Natural killer cell (primary cell): Measurements from ENCODE around the gene TPP2. TPM values are rescaled to one million over a fixed set of nuclear protein-coding genes. Genes with fewer than 3 reads are reported as not detected.

Source experiments
- ATAC-seq, 3 donors: fragments of 150-1000 bp in 2 of 3; fragments of 200-7000 bp in 1 of 3; cut with Tn5 transposase; 1 replicate in 1 of 3; 2 replicates in 2 of 3; pipeline ENCODE4 v1.10.0; 2021; ENCODE audit warnings: mild to moderate bottlenecking in 2 of 3, moderate library complexity in 2 of 3
- DNase-seq, 2 donors: peaks; one replicate each; pipeline versions ENCODE4 v3.0.0 to v3.0.0-alpha.2; 2013 to 2021; ENCODE audit warnings: mixed read lengths in 1 of 2
- H3K27ac ChIP-seq: one replicate; pipeline ENCODE4 v1.5.1; 2013; ENCODE audit warnings: mild to moderate bottlenecking, low read length
- H3K27me3 ChIP-seq: one replicate; pipeline ENCODE4 v1.6.1; 2013; ENCODE audit warnings: low read length; ENCODE audit not compliant: control insufficient read depth, insufficient read depth
- H3K36me3 ChIP-seq: one replicate; pipeline ENCODE4 v1.6.1; 2013; ENCODE audit warnings: low read length; ENCODE audit not compliant: control insufficient read depth, insufficient read depth
- H3K4me1 ChIP-seq: one replicate; pipeline ENCODE4 v1.6.1; 2013; ENCODE audit warnings: low read length; ENCODE audit not compliant: control insufficient read depth, insufficient read depth
- H3K4me3 ChIP-seq: one replicate; pipeline ENCODE4 v1.5.1; 2013; ENCODE audit warnings: low read length
- H3K9me3 ChIP-seq: one replicate; pipeline ENCODE4 v1.6.1; 2013; ENCODE audit warnings: low read length; ENCODE audit not compliant: control insufficient read depth, insufficient read depth
- H3K27ac Mint-ChIP-seq, 2 donors: one replicate each; pipeline ENCODE4 v1.8.0; 2022; ENCODE audit warnings: mild to moderate bottlenecking in 2 of 2, mixed read lengths in 2 of 2, moderate library complexity in 1 of 2
- H3K27me3 Mint-ChIP-seq, 2 donors: one replicate each; pipeline ENCODE4 v1.8.0; 2022; ENCODE audit warnings: low read depth in 2 of 2, mixed read lengths in 2 of 2
- H3K36me3 Mint-ChIP-seq: one replicate; pipeline ENCODE4 v1.8.0; 2022; ENCODE audit warnings: mixed read lengths
- H3K4me1 Mint-ChIP-seq, 2 donors: one replicate each; pipeline ENCODE4 v1.8.0; 2022; ENCODE audit warnings: mixed read lengths in 2 of 2
- H3K4me3 Mint-ChIP-seq: one replicate; pipeline ENCODE4 v1.8.0; 2022; ENCODE audit warnings: mild to moderate bottlenecking, moderate library complexity, mixed read lengths
- H3K9me3 Mint-ChIP-seq, 2 donors: one replicate each; pipeline ENCODE4 v1.8.0; 2022; ENCODE audit warnings: mixed read lengths in 2 of 2
- WGBS: methylation state at CpG from one replicate; pipeline ENCODE4 v1.1.7; 2013; ENCODE audit warnings: missing lambda C conversion rate; ENCODE audit not compliant: insufficient coverage; 5-methylcytosine and 5-hydroxymethylcytosine counted together
- intact Hi-C: fragments of 100-400 bp; cut with micrococcal nuclease; formaldehyde crosslinking; loops from one replicate; pipeline ENCODE4 v1.14.2; 2022
- total RNA-seq, 4 donors: library from RNA; stranded (reverse); fragments of 120-200 nt in 1 of 4; gene quantifications; one replicate each; pipeline versions ENCODE4 v1.2.3 to v1.2.4, GENCODE V29; 2013 to 2022
- TF ChIP-seq, protein P1 (sequence below): fragments of 200-600 bp; IDR thresholded peaks from one replicate; pipeline ENCODE4 v1.8.0; 2022; ENCODE audit warnings: antibody characterized with exemption

TPP2 gene
- total RNA-seq: 100 to 1,000 TPM; 128 to 147 (median 136) TPM
- total RNA-seq (2013): 121 TPM

DNA sequence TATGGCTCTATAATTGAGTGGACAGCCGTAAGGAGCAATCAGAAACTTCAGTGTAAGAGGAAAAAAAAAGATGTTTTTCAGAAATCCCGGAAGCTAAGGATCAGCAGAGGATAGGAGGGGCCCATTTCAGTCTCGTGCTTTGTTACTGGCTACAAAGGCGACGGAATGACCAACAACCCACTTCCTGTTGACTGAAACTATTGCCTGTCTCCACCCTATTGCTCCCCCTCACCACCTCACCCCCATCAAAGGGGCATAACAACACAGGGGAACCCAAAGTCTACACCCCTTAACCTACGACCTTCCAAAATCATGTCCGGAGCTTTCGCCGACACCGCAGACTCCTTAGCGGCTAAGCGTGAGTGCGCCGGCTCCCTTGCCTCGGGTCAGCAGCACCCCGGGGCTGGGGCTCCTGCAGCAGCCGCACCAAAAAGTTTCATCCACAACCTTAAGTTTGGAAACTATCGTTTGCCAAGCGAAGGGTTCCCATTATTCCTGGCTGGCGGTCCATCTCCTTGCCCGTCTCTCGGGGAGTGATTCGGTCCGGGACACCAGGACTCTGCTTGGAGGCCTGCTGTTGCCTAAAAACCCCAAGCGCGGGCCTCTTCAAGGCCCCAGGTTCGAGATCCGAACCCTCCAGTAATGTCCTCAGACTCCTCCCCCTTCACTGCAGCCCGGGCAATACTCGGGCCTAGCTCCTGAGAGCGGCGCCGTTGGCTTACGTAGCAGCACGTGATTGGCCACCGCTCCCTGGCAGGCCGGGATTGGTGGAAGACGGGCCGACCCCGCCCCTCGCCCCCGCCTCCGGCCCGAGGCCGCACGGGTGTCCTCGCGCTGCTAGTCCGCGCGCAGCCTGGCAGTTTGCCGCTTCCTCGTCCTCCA lies at the start of gene TPP2:
Gene TPP2, plus strand, starts transcription at position 840 of the 882 bp plus-strand sequence. CDS start 53 bp downstream, outside the sequence.
- H3K4me1 ChIP-seq: peaks cover 21% of the 10 kb centered on the region
- H3K27ac Mint-ChIP-seq: peak within 1 kb of the TSS; percentile 92 to 100

DNA sequence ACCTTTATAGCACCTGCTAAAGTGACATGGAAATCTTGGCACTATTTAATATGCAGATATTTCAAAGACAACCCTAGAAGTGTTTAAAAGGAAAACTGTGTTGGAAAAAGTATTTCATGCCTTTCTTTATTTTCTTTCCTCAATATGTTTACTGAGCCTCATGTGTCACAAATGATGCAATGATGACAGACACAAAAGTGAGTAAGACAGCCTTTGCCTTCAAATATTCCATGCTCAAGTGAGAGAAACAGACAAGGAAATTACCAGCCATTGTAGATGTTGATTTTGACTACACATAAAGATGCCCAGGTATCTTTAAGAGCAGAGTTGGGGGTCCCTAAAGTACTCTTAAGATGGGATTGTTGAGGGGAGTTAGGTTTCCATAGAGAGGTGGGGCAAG lies 48.0 kb upstream of the TPP2 start:
- Mint-ChIP-seq H3K4me1 (no peaks in the 10 kb centered on the region), H3K27ac (no peak overlapping the region), H3K4me3 (no peak overlapping the region), H3K36me3 (no peaks in the 10 kb centered on the region), H3K27me3 (peaks cover 7 to 9% of the 10 kb centered on the region in 2 donors), H3K9me3 (no peaks in the 10 kb centered on the region)
- Histone ChIP-seq H3K4me3 (no peak overlapping the region), H3K27ac (no peak overlapping the region), H3K36me3 (no peaks in the 10 kb centered on the region), H3K27me3 (peaks cover 6% of the 10 kb centered on the region), H3K9me3 (no peaks in the 10 kb centered on the region), H3K4me1 (no peaks in the 10 kb centered on the region)
- TF ChIP-seq, protein P1, sequence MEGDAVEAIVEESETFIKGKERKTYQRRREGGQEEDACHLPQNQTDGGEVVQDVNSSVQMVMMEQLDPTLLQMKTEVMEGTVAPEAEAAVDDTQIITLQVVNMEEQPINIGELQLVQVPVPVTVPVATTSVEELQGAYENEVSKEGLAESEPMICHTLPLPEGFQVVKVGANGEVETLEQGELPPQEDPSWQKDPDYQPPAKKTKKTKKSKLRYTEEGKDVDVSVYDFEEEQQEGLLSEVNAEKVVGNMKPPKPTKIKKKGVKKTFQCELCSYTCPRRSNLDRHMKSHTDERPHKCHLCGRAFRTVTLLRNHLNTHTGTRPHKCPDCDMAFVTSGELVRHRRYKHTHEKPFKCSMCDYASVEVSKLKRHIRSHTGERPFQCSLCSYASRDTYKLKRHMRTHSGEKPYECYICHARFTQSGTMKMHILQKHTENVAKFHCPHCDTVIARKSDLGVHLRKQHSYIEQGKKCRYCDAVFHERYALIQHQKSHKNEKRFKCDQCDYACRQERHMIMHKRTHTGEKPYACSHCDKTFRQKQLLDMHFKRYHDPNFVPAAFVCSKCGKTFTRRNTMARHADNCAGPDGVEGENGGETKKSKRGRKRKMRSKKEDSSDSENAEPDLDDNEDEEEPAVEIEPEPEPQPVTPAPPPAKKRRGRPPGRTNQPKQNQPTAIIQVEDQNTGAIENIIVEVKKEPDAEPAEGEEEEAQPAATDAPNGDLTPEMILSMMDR: no peak
- intact Hi-C loops: no loop called here
- ATAC-seq: no peak
- no peak for DNase-seq

More for the DNA sequence above, at the start of gene TPP2:
- Histone ChIP-seq H3K36me3 (peaks cover 2% of the 10 kb centered on the region), H3K27me3 (no peaks in the 10 kb centered on the region), H3K27ac (peak within 1 kb of the TSS; percentile 98), H3K9me3 (no peaks in the 10 kb centered on the region), H3K4me3 (peak within 1 kb of the TSS; percentile 89)
- intact Hi-C loops: loop anchor here (1.0 to 10.0 kb wide), 5 partner anchors 60 to 249 kb away; partner anchors contain the start of gene TEX30
- Mint-ChIP-seq H3K36me3 (no peaks in the 10 kb centered on the region), H3K4me1 (peaks cover 69% of the 10 kb centered on the region in 2 donors), H3K4me3 (peak within 1 kb of the TSS; percentile 96), H3K9me3 (no peaks in the 10 kb centered on the region), H3K27me3 (no peaks in the 10 kb centered on the region)
- DNase-seq (peak; percentile 98 to 100), ATAC-seq (peak; percentile 79 to 94 (median 85))
- TF ChIP-seq, protein P1: no peak
- WGBS: under 1% methylated on average over 53 of the region's 53 CpGs

DNA sequence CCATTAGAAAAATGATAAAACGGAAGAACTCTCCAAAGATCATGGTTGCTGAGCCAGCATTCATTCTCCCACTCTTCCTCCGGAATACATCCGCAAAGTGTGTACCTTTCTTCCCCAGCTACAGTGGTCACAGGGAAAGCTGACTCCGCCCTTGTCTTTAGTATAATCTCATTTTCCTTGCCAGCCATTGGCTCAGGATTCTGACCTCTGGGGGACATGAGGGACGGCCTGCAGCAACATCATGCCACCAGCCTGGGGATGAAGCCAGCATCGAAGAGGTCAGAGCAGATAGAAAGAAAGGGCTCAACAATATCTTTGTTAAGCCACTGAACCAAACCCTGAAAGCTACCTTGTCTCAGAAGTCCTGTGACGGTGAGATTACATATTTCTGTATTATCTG lies 46.3 kb upstream of the TPP2 start:
- TF ChIP-seq, protein P1: no peak

More for the DNA sequence above, 46.3 kb upstream of the TPP2 start:
- no peaks in the 10 kb centered on the region for H3K36me3 ChIP-seq
- H3K4me3 Mint-ChIP-seq: no peak overlapping the region
- H3K4me3 ChIP-seq: no peak overlapping the region
- H3K36me3 Mint-ChIP-seq: no peaks in the 10 kb centered on the region
- no peak overlapping the region for H3K27ac ChIP-seq
- no peaks in the 10 kb centered on the region for H3K9me3 ChIP-seq
- H3K4me1 Mint-ChIP-seq: no peaks in the 10 kb centered on the region
- H3K27me3 Mint-ChIP-seq: peaks cover 9 to 10% of the 10 kb centered on the region in 2 donors
- ATAC-seq (no peak), DNase-seq (no peak)
- H3K27ac Mint-ChIP-seq: no peak overlapping the region
- peaks cover 6% of the 10 kb centered on the region for H3K27me3 ChIP-seq
- WGBS: 87% methylated on average over 7 of the region's 7 CpGs
- no peaks in the 10 kb centered on the region for H3K4me1 ChIP-seq
- intact Hi-C loops: loop anchor here (10.0 kb wide), 1 partner anchor 1036 kb away; no protein-coding TSS in a partner anchor
- no peaks in the 10 kb centered on the region for H3K9me3 Mint-ChIP-seq
